HEK293 (cell line): ENCODE data around the gene ADAMTS12.

Experiments used
- BCL11B ChIP-seq: fragments of 450-650 bp; formaldehyde crosslinking; IDR thresholded peaks from 2 replicates; pipeline ENCODE4 v1.5.1; 2016; ENCODE audit warnings: low read depth, missing biosample characterization, missing genetic modification characterization
- CTCF ChIP-seq: fragments of 450-650 bp; formaldehyde crosslinking; IDR thresholded peaks from 2 replicates; pipeline ENCODE4 v1.5.1; 2016; ENCODE audit warnings: missing biosample characterization, missing genetic modification characterization
- GLI2 ChIP-seq: fragments of 450-650 bp; formaldehyde crosslinking; IDR thresholded peaks from 2 replicates; pipeline ENCODE4; 2017; ENCODE audit warnings: missing biosample characterization, missing genetic modification characterization, low read depth, borderline replicate concordance
- ZEB2 ChIP-seq: fragments of 450-650 bp; formaldehyde crosslinking; IDR thresholded peaks from 2 replicates; pipeline ENCODE4 v1.5.1; 2016; ENCODE audit warnings: missing biosample characterization, missing genetic modification characterization
- ZFHX2 ChIP-seq: fragments of 450-650 bp; formaldehyde crosslinking; conservative IDR thresholded peaks from 2 replicates; pipeline ENCODE4 v1.5.1; 2016; ENCODE audit warnings: missing biosample characterization, missing genetic modification characterization
- ZNF280C ChIP-seq: fragments of 450-650 bp; formaldehyde crosslinking; IDR thresholded peaks from 2 replicates; pipeline ENCODE4 v1.5.1; 2016; ENCODE audit warnings: missing biosample characterization, missing genetic modification characterization

GRCh38 chr5:33938881-33939280 lies 47.1 kb upstream of the ADAMTS12 start:
- TF ChIP-seq CTCF (tag by site-specific recombination) (no peak), BCL11B (tag by site-specific recombination) (no peak), ZEB2 (tag by site-specific recombination) (no peak), GLI2 (no peak), ZNF280C (tag by site-specific recombination) (no peak), ZFHX2 (tag by site-specific recombination) (no peak)
